NB4 (cell line): ENCODE measurements around the gene NCOA1.
"Not testable (repeated sequence)": the region's sequence is repeated elsewhere in the genome, so short reads cannot be mapped to it uniquely, and the experiment has no call there.

ENCODE experiments used
- DNase-seq: peaks from one replicate; pipeline ENCODE4 v3.0.0; 2010; ENCODE audit warnings: low read depth
- H3K4me3 ChIP-seq: one replicate; pipeline ENCODE4 v1.5.1; 2011; ENCODE audit warnings: mild to moderate bottlenecking, low read depth, low read length, moderate library complexity
- MYC ChIP-seq: IDR thresholded peaks from 2 replicates; pipeline ENCODE4 v1.6.1; 2011; ENCODE audit warnings: low read depth, low read length
- POLR2A ChIP-seq: IDR thresholded peaks from 2 replicates; pipeline ENCODE4 v1.6.1; 2011; ENCODE audit warnings: mild to moderate bottlenecking; ENCODE audit not compliant: insufficient read length; ENCODE audit errors: extremely low read depth
- TF ChIP-seq, protein P1 (sequence below): IDR thresholded peaks from 2 replicates; pipeline ENCODE4 v1.6.1; 2011; ENCODE audit warnings: low read depth, low read length
- TF ChIP-seq, protein P2 (sequence below): IDR thresholded peaks from one replicate; pipeline ENCODE4 v1.5.1; 2012; ENCODE audit warnings: low read depth, low read length

Gene NCOA1

DNA sequence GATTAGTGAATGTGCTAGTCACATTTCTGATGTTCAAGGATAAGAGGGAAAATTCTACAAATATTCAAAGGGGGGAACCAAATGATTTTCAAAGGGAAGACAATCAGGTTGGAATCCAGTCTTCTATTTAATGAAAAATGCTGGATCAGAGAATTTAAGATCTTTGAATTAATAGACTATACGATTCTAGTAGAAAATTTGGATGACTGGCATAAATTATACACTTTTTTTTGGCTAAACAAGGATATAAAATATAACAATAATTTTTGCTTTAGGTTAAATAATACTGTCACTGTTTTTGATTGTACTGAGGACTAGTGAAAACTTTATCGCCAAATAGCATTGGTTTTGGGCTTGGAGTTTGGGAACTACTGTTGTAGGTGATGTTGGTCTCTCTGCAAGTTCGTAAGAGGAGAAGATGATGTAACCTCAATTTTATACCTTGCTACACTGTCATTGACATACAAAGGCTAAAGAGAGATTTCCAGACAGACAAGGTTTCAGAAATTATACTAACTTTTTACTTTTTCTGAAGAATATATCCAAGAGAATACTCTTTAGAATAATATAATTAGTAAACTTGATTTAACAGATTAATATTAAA is 51.3 kb downstream of the NCOA1 start:
- no peak overlapping the region for H3K4me3 ChIP-seq
- TF ChIP-seq POLR2A (no peak), MYC (no peak)
- TF ChIP-seq, protein P1, sequence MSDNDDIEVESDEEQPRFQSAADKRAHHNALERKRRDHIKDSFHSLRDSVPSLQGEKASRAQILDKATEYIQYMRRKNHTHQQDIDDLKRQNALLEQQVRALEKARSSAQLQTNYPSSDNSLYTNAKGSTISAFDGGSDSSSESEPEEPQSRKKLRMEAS = no peak
- TF ChIP-seq, protein P2, sequence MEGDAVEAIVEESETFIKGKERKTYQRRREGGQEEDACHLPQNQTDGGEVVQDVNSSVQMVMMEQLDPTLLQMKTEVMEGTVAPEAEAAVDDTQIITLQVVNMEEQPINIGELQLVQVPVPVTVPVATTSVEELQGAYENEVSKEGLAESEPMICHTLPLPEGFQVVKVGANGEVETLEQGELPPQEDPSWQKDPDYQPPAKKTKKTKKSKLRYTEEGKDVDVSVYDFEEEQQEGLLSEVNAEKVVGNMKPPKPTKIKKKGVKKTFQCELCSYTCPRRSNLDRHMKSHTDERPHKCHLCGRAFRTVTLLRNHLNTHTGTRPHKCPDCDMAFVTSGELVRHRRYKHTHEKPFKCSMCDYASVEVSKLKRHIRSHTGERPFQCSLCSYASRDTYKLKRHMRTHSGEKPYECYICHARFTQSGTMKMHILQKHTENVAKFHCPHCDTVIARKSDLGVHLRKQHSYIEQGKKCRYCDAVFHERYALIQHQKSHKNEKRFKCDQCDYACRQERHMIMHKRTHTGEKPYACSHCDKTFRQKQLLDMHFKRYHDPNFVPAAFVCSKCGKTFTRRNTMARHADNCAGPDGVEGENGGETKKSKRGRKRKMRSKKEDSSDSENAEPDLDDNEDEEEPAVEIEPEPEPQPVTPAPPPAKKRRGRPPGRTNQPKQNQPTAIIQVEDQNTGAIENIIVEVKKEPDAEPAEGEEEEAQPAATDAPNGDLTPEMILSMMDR = no peak
- DNase-seq = no peak

DNA sequence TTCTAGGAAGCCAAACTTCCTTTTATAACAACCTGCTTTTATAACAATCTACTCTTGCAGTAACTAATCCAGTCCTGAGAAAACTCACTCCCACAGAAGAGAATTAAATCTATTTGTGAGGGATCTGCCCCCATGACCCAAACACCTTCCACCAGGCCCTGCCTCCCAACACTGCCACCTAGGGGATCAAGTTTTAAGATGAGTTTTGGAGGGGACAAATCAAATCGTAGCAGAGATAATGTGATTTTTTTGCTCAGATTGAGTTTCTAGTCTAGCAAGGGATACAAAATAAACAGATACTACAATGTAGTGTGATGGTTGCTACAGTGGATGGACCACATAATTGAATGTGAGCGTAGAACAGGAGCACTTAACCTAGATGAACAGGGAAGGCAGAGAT is 52.2 kb downstream of the NCOA1 start:
- peak; percentile 21 for DNase-seq

DNA sequence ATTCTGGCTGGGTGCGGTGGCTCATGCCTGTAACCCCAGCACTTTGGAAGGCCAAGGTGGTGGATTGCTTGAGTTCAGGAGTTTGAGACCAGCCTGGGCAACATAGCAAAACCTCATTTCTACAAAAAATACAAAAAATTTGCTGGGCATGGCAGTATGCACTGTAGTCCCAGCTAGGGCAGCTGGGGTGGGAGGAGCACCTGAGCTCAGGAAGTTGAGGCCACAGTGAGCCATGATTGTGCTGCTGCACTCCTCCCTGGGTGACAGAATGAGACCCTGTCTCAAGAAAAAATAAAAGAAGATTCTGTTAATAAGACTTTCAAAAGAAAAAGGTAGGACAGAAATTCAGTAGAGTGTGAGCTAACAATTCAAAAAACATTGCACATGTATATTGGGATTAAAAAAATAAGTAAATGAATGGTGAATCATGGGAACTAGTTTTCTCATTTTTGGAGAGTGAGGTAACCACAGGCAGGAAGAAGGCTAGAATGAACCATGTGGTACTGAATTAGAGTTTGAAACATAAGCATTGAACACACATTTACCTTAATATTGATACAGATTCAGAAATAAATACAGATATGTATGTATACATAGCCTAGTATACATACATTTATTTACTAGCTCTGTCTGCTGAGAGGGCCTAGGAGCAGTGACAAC is 53.5 kb downstream of the NCOA1 start:
- DNase-seq = no peak
- H3K4me3 ChIP-seq = no peak overlapping the region
- TF ChIP-seq, protein P1 = no peak
- TF ChIP-seq, protein P2 = no peak
- TF ChIP-seq POLR2A = no peak
- no peak for TF ChIP-seq MYC

More for the DNA sequence above, 52.2 kb downstream of the NCOA1 start:
- TF ChIP-seq MYC = no peak
- TF ChIP-seq, protein P2 = peak; percentile 21
- H3K4me3 ChIP-seq = no peak overlapping the region

DNA sequence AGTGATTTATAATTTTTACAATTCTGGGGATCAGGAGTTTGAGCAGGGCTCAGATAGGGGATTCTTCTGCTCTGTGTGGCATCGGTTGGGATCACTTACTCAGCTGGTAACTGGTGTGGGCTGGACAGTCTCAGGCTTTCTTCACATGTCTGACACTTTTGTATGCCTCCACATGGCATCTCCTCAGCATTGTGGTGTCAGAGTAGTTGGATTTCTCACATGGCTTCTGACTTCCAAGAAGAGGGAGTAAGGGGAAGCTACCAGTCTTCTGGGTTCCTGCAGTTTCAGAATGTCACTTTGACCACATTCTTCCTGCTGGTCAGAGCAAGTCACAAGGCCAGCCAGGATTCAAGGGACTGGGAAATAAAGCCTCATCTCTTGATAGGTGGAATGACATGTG is 55.6 kb downstream of the NCOA1 start:
- TF ChIP-seq MYC (no peak), POLR2A (no peak)
- TF ChIP-seq, protein P1 = no peak
- TF ChIP-seq, protein P2 = no peak
- no peak for DNase-seq
- H3K4me3 ChIP-seq = no peak overlapping the region

DNA sequence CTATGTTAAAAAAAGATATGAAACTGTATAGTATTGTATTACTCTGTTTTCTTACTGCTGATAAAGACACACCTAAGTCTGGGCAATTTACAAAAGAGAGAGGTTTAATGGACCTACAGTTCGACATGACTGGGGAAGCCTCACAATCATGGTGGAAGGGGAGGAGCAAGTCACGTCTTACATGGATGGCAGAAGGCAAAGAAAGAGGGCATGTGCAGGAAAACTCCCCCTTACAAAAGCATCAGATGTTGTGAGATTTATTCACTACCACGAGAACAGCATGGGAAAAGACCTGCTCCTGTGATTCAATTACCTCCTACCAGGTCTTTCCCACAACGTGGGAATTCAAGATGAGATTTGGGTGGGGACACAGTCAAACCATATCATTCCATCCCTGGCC is 57.0 kb downstream of the NCOA1 start:
- TF ChIP-seq, protein P2 = no peak
- TF ChIP-seq, protein P1 = no peak
- TF ChIP-seq MYC (no peak), POLR2A (no peak)
- H3K4me3 ChIP-seq = no peak overlapping the region
- DNase-seq = no peak

DNA sequence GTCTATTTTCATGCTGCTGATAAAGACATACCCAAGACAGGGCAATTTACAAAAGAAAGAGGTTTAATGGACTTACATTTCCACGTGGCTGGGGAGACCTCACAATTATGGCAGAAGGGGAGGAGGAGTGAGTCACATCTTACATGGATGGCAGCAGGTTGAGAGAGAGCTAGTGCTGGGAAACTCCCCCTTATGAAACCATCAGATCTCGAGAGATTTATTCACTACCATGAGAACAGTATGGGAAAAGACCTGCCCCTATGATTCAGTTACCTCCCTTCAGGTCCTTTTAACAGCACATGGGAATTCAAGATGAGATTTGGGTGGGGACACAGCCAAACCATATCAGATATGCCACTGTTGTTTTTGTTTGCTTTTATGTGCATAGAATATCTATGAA is 59.2 kb downstream of the NCOA1 start:
- H3K4me3 ChIP-seq = not testable (repeated sequence)
- DNase-seq = peak; percentile 17
